Hepatocyte (in vitro differentiated cells): ENCODE results near the gene FOSL2. TPM values are rescaled to one million over a fixed set of nuclear protein-coding genes. Genes with fewer than 3 reads are reported as not detected.

ENCODE experiments used
- DNase-seq: peaks from one replicate; pipeline ENCODE4 v3.0.0-alpha.2; 2016; ENCODE audit warnings: low spot score
- H2AFZ ChIP-seq: fragments of 200-600 bp; sonication (generic); 2 replicates; pipeline ENCODE4 v1.6.0; 2016; ENCODE audit warnings: antibody characterized with exemption, mild to moderate bottlenecking
- H3K27ac ChIP-seq: fragments of 200-600 bp; sonication (generic); 2 replicates; pipeline ENCODE4 v1.5.1; 2016; ENCODE audit warnings: mild to moderate bottlenecking
- H3K27me3 ChIP-seq: fragments of 200-600 bp; sonication (generic); 2 replicates; pipeline ENCODE4 v1.6.1; 2016
- H3K36me3 ChIP-seq: fragments of 200-600 bp; sonication (generic); replicated peaks from 2 replicates; pipeline ENCODE4 v1.5.1; 2016; ENCODE audit warnings: low read depth; ENCODE audit not compliant: insufficient read depth
- H3K4me1 ChIP-seq: fragments of 200-600 bp; sonication (generic); 2 replicates; pipeline ENCODE4 v1.5.1; 2016; ENCODE audit warnings: mild to moderate bottlenecking, moderate library complexity; ENCODE audit not compliant: insufficient read depth
- H3K4me2 ChIP-seq: fragments of 200-600 bp; sonication (generic); 2 replicates; pipeline ENCODE4 v1.6.0; 2016
- H3K4me3 ChIP-seq: fragments of 200-600 bp; sonication (generic); 2 replicates; pipeline ENCODE4 v1.5.1; 2016; ENCODE audit warnings: mild to moderate bottlenecking
- H3K79me2 ChIP-seq: fragments of 200-600 bp; sonication (generic); 2 replicates; pipeline ENCODE4 v1.6.0; 2017; ENCODE audit warnings: mild to moderate bottlenecking
- H3K9me2 ChIP-seq: fragments of 200-600 bp; sonication (generic); replicated peaks from 2 replicates; pipeline ENCODE4 v1.6.0; 2017; ENCODE audit warnings: mild to moderate bottlenecking; ENCODE audit not compliant: insufficient read depth
- H3K9me3 ChIP-seq: fragments of 200-600 bp; sonication (generic); 2 replicates; pipeline ENCODE4 v1.5.1; 2016; ENCODE audit warnings: low read depth, mild to moderate bottlenecking
- H4K20me1 ChIP-seq: fragments of 200-600 bp; sonication (generic); 2 replicates; pipeline ENCODE4 v1.6.0; 2016; ENCODE audit warnings: mild to moderate bottlenecking; ENCODE audit not compliant: insufficient read depth, poor library complexity, severe bottlenecking
- EZH2 ChIP-seq: fragments of 200-600 bp; sonication (generic); IDR thresholded peaks from 2 replicates; pipeline ENCODE4 v1.6.1; 2016; ENCODE audit warnings: antibody characterized with exemption, mild to moderate bottlenecking, borderline replicate concordance
- EZH2phosphoT487 ChIP-seq: fragments of 200-600 bp; sonication (generic); IDR thresholded peaks from one replicate; pipeline ENCODE4 v1.6.1; 2018; ENCODE audit warnings: antibody characterized with exemption, mild to moderate bottlenecking, low read depth, moderate library complexity; ENCODE audit not compliant: unreplicated experiment, severe bottlenecking
- WGBS: methylation state at CpG from one replicate; pipeline ENCODE4 v1.1.6; 2016; ENCODE audit warnings: low lambda C conversion rate; ENCODE audit errors: missing lambda C conversion rate; 5-methylcytosine and 5-hydroxymethylcytosine counted together
- polyA plus RNA-seq: library from polyadenylated mRNA; unstranded; fragments of >200 nt; fragmentation: Nextera tagmentation; extraction: Ambion mirVana; gene quantifications from 2 replicates; pipeline ENCODE4 v1.2.1, GENCODE V29; 2016
- total RNA-seq: library from RNA; depleted of rRNA; stranded (reverse); fragments of >200 nt; gene quantifications from 2 replicates; pipeline ENCODE4 v1.2.3, GENCODE V29; 2014
- TF ChIP-seq, protein P1 (sequence below): fragments of 200-600 bp; sonication (generic); IDR thresholded peaks from 2 replicates; pipeline ENCODE4 v1.5.1; 2016; ENCODE audit warnings: antibody characterized with exemption, mild to moderate bottlenecking; ENCODE audit not compliant: poor library complexity

FOSL2 gene
- total and polyA plus RNA-seq, 2 experiments from 2014 or later: 91.1 to 148 TPM

DNA sequence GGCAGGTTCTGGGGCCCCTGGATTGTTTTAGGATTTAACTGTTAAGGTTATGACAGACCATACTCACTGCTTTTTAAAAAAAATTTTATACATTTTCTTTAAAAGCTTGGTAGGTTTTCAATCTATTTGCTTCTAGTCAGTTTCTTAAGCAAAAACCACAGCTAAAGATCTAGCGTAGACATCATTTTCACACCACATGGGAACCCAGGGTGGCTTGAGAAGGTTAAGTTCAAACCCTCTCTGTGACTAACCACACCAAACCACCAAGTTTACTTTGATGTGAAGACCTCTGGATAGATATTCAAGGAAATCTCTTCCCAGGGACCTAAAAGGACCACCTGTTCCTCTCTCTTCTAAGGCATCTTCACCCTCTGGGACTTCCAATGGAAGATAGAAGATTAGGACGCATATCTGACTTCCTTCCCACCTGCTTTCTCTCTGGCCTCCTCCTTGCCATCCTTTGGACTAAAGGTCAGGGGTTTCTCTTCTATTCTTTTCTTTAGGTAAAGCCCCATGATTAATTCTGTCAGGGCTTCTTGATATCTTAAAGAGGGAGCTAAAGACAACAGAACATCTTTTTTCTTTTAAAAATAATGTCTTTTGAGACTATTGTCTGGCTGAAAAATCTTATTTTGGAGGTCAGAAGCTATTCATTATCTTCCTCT, 32.3 kb downstream of the FOSL2 start:
- no peaks in the 10 kb centered on the region for H3K27me3 ChIP-seq
- no peaks in the 10 kb centered on the region for H3K4me1 ChIP-seq
- no peak for DNase-seq
- H3K4me3 ChIP-seq: no peak overlapping the region
- no peak overlapping the region for H3K4me2 ChIP-seq
- peak overlapping the region; percentile 42 for H3K27ac ChIP-seq
- H3K79me2 ChIP-seq: no peaks in the 10 kb centered on the region
- no peak overlapping the region for H2AFZ ChIP-seq
- H3K9me2 ChIP-seq: no peaks in the 10 kb centered on the region
- no peaks in the 10 kb centered on the region for H4K20me1 ChIP-seq
- WGBS: 93% methylated on average over 2 of the region's 2 CpGs
- no peaks in the 10 kb centered on the region for H3K36me3 ChIP-seq
- no peaks in the 10 kb centered on the region for H3K9me3 ChIP-seq
- no peak for TF ChIP-seq EZH2
- TF ChIP-seq, protein P1, sequence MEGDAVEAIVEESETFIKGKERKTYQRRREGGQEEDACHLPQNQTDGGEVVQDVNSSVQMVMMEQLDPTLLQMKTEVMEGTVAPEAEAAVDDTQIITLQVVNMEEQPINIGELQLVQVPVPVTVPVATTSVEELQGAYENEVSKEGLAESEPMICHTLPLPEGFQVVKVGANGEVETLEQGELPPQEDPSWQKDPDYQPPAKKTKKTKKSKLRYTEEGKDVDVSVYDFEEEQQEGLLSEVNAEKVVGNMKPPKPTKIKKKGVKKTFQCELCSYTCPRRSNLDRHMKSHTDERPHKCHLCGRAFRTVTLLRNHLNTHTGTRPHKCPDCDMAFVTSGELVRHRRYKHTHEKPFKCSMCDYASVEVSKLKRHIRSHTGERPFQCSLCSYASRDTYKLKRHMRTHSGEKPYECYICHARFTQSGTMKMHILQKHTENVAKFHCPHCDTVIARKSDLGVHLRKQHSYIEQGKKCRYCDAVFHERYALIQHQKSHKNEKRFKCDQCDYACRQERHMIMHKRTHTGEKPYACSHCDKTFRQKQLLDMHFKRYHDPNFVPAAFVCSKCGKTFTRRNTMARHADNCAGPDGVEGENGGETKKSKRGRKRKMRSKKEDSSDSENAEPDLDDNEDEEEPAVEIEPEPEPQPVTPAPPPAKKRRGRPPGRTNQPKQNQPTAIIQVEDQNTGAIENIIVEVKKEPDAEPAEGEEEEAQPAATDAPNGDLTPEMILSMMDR: no peak
- no peak for TF ChIP-seq EZH2phosphoT487

DNA sequence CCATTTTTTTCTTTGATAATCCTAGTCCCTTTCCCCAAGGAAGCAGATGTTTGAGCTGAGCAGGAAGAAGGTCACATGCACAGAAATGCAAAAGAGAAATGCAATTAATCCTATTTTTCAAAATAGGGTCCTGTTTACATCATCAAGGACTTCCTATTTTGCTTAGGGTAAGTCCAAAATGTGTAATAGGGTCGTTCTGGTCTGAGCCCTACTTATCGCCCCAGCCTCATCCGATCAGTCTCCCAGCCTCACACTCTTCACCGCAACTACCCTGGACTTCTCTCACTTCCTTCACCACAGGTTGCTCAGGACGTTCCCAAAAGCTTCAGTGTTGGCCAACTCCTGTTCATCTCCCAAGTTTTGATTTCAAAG, 32.8 kb downstream of the FOSL2 start:
- Histone ChIP-seq H3K4me1 (no peaks in the 10 kb centered on the region), H2AFZ (no peak overlapping the region), H3K9me2 (no peaks in the 10 kb centered on the region), H3K9me3 (no peaks in the 10 kb centered on the region), H4K20me1 (no peaks in the 10 kb centered on the region), H3K36me3 (no peaks in the 10 kb centered on the region), H3K27ac (no peak overlapping the region), H3K27me3 (no peaks in the 10 kb centered on the region), H3K79me2 (no peaks in the 10 kb centered on the region), H3K4me3 (no peak overlapping the region), H3K4me2 (no peak overlapping the region)
- no peak for DNase-seq
- TF ChIP-seq, protein P1: no peak
- TF ChIP-seq EZH2phosphoT487 (no peak), EZH2 (no peak)
- 89% methylated on average over 5 of the region's 5 CpGs for WGBS

DNA sequence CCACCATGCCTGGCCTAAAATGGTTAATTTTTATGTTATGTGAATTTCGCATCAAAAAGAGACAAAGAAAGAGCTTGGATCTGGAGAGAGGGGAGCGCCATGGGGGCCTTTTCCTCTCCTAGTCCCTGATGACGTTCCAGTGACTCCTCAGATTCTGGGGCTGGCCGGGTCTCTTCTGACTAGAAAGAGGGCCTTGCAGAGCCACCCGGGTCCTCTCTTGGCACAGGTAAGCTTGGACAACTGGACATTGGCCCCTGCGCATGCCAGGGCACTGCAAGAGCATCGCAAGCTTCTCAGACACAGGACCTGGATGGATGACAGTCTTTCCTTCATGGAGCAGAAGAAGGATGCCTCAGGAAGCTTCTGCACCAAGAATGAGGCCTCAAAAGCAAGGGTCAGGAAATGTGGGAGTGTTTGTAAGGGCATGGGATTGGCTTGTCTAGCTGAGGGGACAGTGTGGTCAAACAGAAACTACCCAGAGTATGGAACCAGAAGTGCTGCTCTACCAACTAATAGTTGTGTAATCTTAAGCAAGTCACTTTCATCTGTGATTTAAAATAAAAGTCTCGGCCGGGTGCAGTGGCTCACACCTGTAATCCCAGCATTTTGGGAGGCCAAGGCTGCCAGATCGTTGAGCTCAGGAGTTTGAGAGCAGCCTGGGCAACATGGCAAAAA, 35.2 kb downstream of the FOSL2 start:
- H3K4me3 ChIP-seq: no peak overlapping the region
- no peaks in the 10 kb centered on the region for H3K9me2 ChIP-seq
- H3K27ac ChIP-seq: no peak overlapping the region
- no peaks in the 10 kb centered on the region for H3K79me2 ChIP-seq
- H3K4me1 ChIP-seq: no peaks in the 10 kb centered on the region
- no peaks in the 10 kb centered on the region for H3K27me3 ChIP-seq
- H3K4me2 ChIP-seq: no peak overlapping the region
- 95% methylated on average over 10 of the region's 10 CpGs for WGBS
- TF ChIP-seq EZH2 (no peak), EZH2phosphoT487 (no peak)
- TF ChIP-seq, protein P1: no peak
- H2AFZ ChIP-seq: no peak overlapping the region
- no peak for DNase-seq
- no peaks in the 10 kb centered on the region for H3K36me3 ChIP-seq
- H4K20me1 ChIP-seq: no peaks in the 10 kb centered on the region
- H3K9me3 ChIP-seq: peaks cover 3% of the 10 kb centered on the region
